Neural progenitor cell (in vitro differentiated cells): Measurements from ENCODE around the gene GPR85. TPM values are rescaled to one million over a fixed set of nuclear protein-coding genes. Genes with fewer than 3 reads are reported as not detected.
"Not testable (repeated sequence)": the region's sequence is repeated elsewhere in the genome, so short reads cannot be mapped to it uniquely, and the experiment has no call there.

ENCODE experiments used
- DNase-seq: peaks from one replicate; pipeline ENCODE4 v3.0.0-alpha.2; 2016; ENCODE audit warnings: low spot score
- H2AFZ ChIP-seq: fragments of 200-600 bp; sonication (generic); replicated peaks from 2 replicates; pipeline ENCODE4 v1.6.1; 2016; ENCODE audit warnings: antibody characterized with exemption
- H3F3A ChIP-seq: fragments of 200-600 bp; sonication (generic); 2 replicates; pipeline ENCODE4 v1.6.1; 2016; ENCODE audit warnings: antibody characterized with exemption, low read depth
- H3K27ac ChIP-seq: fragments of 200-600 bp; sonication (generic); 2 replicates; pipeline ENCODE4 v1.5.1; 2016; ENCODE audit warnings: mild to moderate bottlenecking
- H3K27me3 ChIP-seq: fragments of 200-600 bp; sonication (generic); 2 replicates; pipeline ENCODE4 v1.6.1; 2016; ENCODE audit warnings: mild to moderate bottlenecking, moderate library complexity
- H3K36me3 ChIP-seq: fragments of 200-600 bp; sonication (generic); 2 replicates; pipeline ENCODE4 v1.5.1; 2016
- H3K4me1 ChIP-seq: fragments of 200-600 bp; sonication (generic); 2 replicates; pipeline ENCODE4 v1.6.1; 2016; ENCODE audit warnings: mixed run types
- H3K4me2 ChIP-seq: fragments of 200-600 bp; sonication (generic); 2 replicates; pipeline ENCODE4 v1.6.1; 2016
- H3K4me3 ChIP-seq: fragments of 200-600 bp; sonication (generic); 2 replicates; pipeline ENCODE4 v1.5.1; 2016
- H3K79me2 ChIP-seq: fragments of 200-600 bp; sonication (generic); 2 replicates; pipeline ENCODE4 v1.6.1; 2016; ENCODE audit warnings: low read depth
- H3K9ac ChIP-seq: fragments of 200-600 bp; sonication (generic); 2 replicates; pipeline ENCODE4 v1.6.1; 2016
- H3K9me3 ChIP-seq: fragments of 200-600 bp; sonication (generic); 2 replicates; pipeline ENCODE4 v1.5.1; 2016; ENCODE audit warnings: low read depth
- H4K20me1 ChIP-seq: fragments of 200-600 bp; sonication (generic); 2 replicates; pipeline ENCODE4 v1.6.1; 2016; ENCODE audit warnings: low read depth
- H3K27ac Mint-ChIP-seq: 3 replicates; pipeline ENCODE4 v1.8.0; 2021; ENCODE audit warnings: mixed read lengths
- H3K27me3 Mint-ChIP-seq: 2 replicates; pipeline ENCODE4 v1.8.0; 2022; ENCODE audit warnings: low read depth, mild to moderate bottlenecking, inconsistent platforms, moderate library complexity, mixed read lengths; ENCODE audit not compliant: insufficient read depth
- H3K36me3 Mint-ChIP-seq: 3 replicates; pipeline ENCODE4 v1.8.0; 2021; ENCODE audit warnings: mixed read lengths
- H3K4me1 Mint-ChIP-seq: 3 replicates; pipeline ENCODE4 v1.8.0; 2021; ENCODE audit warnings: mixed read lengths
- H3K4me3 Mint-ChIP-seq: 3 replicates; pipeline ENCODE4 v1.8.0; 2021; ENCODE audit warnings: mild to moderate bottlenecking, moderate library complexity, mixed read lengths
- H3K9me3 Mint-ChIP-seq: 3 replicates; pipeline ENCODE4 v1.8.0; 2020; ENCODE audit warnings: mixed read lengths
- CTCF ChIP-seq: fragments of 200-600 bp; sonication (generic); IDR thresholded peaks from 2 replicates; pipeline ENCODE4 v1.5.1; 2017; ENCODE audit warnings: antibody characterized with exemption, mild to moderate bottlenecking
- EZH2 ChIP-seq: fragments of 200-600 bp; sonication (generic); IDR thresholded peaks from 2 replicates; pipeline ENCODE4 v1.6.1; 2017; ENCODE audit warnings: antibody characterized with exemption, mild to moderate bottlenecking, moderate library complexity
- EZH2phosphoT487 ChIP-seq: fragments of 200-600 bp; sonication (generic); IDR thresholded peaks from 2 replicates; pipeline ENCODE4 v1.6.1; 2017; ENCODE audit warnings: antibody characterized with exemption
- total RNA-seq: library from RNA; depleted of rRNA; stranded (reverse); fragments of >200 nt; gene quantifications from 2 replicates; pipeline ENCODE4 v1.2.3, GENCODE V29; 2015; ENCODE audit warnings: low replicate concordance

GPR85 gene
- total RNA-seq, 1 donor from 2014 or later: 3.0 TPM

- H3K27ac ChIP-seq: no peak overlapping the region
- Mint-ChIP-seq H3K36me3 (no peaks in the 10 kb centered on the region), H3K27me3 (peaks cover 2% of the 10 kb centered on the region), H3K27ac (no peak overlapping the region), H3K4me3 (no peak overlapping the region), H3K4me1 (no peaks in the 10 kb centered on the region), H3K9me3 (peaks cover 6% of the 10 kb centered on the region)
- H3K36me3 ChIP-seq: no peaks in the 10 kb centered on the region
- H4K20me1 ChIP-seq: no peaks in the 10 kb centered on the region
- H2AFZ ChIP-seq: no peak overlapping the region
- no peaks in the 10 kb centered on the region for H3K9me3 ChIP-seq
- no peaks in the 10 kb centered on the region for H3K4me1 ChIP-seq
- no peaks in the 10 kb centered on the region for H3F3A ChIP-seq
- TF ChIP-seq CTCF (no peak), EZH2phosphoT487 (no peak), EZH2 (no peak)
- H3K9ac ChIP-seq: no peak overlapping the region
- no peak overlapping the region for H3K4me3 ChIP-seq
- H3K27me3 ChIP-seq: no peaks in the 10 kb centered on the region
- DNase-seq: no peak
- no peaks in the 10 kb centered on the region for H3K79me2 ChIP-seq
- no peak overlapping the region for H3K4me2 ChIP-seq
Measured at GRCh38 chr7:113054938-113055337, 31.7 kb downstream of the GPR85 start.

- H3K27me3 Mint-ChIP-seq, H3K36me3 ChIP-seq, H3K79me2 ChIP-seq, H3K9me3 Mint-ChIP-seq, H3K9me3 ChIP-seq, H3K4me3 ChIP-seq, H3K4me3 Mint-ChIP-seq, H3K27me3 ChIP-seq, H3K36me3 Mint-ChIP-seq, H2AFZ ChIP-seq, H3F3A ChIP-seq, H3K4me2 ChIP-seq, H3K9ac ChIP-seq, H3K4me1 Mint-ChIP-seq, DNase-seq, H3K27ac Mint-ChIP-seq, H3K27ac ChIP-seq, H4K20me1 ChIP-seq, H3K4me1 ChIP-seq: not testable (repeated sequence)
Measured at GRCh38 chr7:113054272-113054671, 32.4 kb downstream of the GPR85 start.

GRCh38 chr7:113049221-113049620, 37.4 kb downstream of the GPR85 start:
- H3F3A ChIP-seq, H3K4me3 Mint-ChIP-seq, DNase-seq, H3K36me3 Mint-ChIP-seq, H3K27me3 ChIP-seq, H4K20me1 ChIP-seq, H3K27me3 Mint-ChIP-seq, H3K4me1 Mint-ChIP-seq, H3K79me2 ChIP-seq, H3K36me3 ChIP-seq, H3K9ac ChIP-seq, H3K9me3 ChIP-seq, H3K27ac Mint-ChIP-seq, H3K4me2 ChIP-seq, H3K27ac ChIP-seq, H3K4me3 ChIP-seq, H2AFZ ChIP-seq, H3K9me3 Mint-ChIP-seq: not testable (repeated sequence)
- H3K4me1 ChIP-seq: peaks cover 14% of the 10 kb centered on the region

GRCh38 chr7:113046453-113046852, 40.2 kb downstream of the GPR85 start:
- Histone ChIP-seq H3K9ac (no peak overlapping the region), H3K9me3 (no peaks in the 10 kb centered on the region), H3K36me3 (no peaks in the 10 kb centered on the region), H4K20me1 (no peaks in the 10 kb centered on the region), H3K27me3 (no peaks in the 10 kb centered on the region), H3F3A (no peaks in the 10 kb centered on the region), H3K4me2 (no peak overlapping the region), H2AFZ (no peak overlapping the region), H3K27ac (no peak overlapping the region), H3K79me2 (no peaks in the 10 kb centered on the region), H3K4me3 (no peak overlapping the region), H3K4me1 (peaks cover 32% of the 10 kb centered on the region)
- peaks cover 4% of the 10 kb centered on the region for H3K27me3 Mint-ChIP-seq
- no peak for TF ChIP-seq EZH2
- no peak for TF ChIP-seq CTCF
- no peak for TF ChIP-seq EZH2phosphoT487
- H3K9me3 Mint-ChIP-seq: peaks cover 3% of the 10 kb centered on the region
- DNase-seq: no peak
- H3K36me3 Mint-ChIP-seq: no peaks in the 10 kb centered on the region
- H3K27ac Mint-ChIP-seq: no peak overlapping the region
- H3K4me3 Mint-ChIP-seq: no peak overlapping the region
- peaks cover 10% of the 10 kb centered on the region for H3K4me1 Mint-ChIP-seq
